Measurements from ENCODE around the gene TMPRSS2.
"Not testable (repeated sequence)": the region's sequence is repeated elsewhere in the genome, so short reads cannot be mapped to it uniquely, and the experiment has no call there.

Gene TMPRSS2

GRCh38 chr21:41444703-41445464, 63.1 kb downstream of the TMPRSS2 start:
- no peak for DNase-seq

- DNase-seq: no peak
These were observed 64.4 kb downstream of the TMPRSS2 start for GRCh38 chr21:41443562-41443961.

GRCh38 chr21:41442481-41443186, 65.3 kb downstream of the TMPRSS2 start:
- no peak for DNase-seq

GRCh38 chr21:41441546-41441945, 66.4 kb downstream of the TMPRSS2 start:
- DNase-seq: no peak

GRCh38 chr21:41439248-41439647, 68.7 kb downstream of the TMPRSS2 start:
- no peak for DNase-seq

- no peak for DNase-seq
These were observed 69.4 kb downstream of the TMPRSS2 start for GRCh38 chr21:41438425-41439113.

GRCh38 chr21:41437729-41438128, 70.2 kb downstream of the TMPRSS2 start:
- no peak for DNase-seq

GRCh38 chr21:41435706-41436105, 72.3 kb downstream of the TMPRSS2 start:
- DNase-seq: no peak

- DNase-seq: no peak
These were observed 74.4 kb downstream of the TMPRSS2 start for GRCh38 chr21:41433566-41433965.

GRCh38 chr21:41432562-41433460, 75.1 kb downstream of the TMPRSS2 start:
- no peak for DNase-seq

- DNase-seq: no peak
These were observed 76.0 kb downstream of the TMPRSS2 start for GRCh38 chr21:41431788-41432548.

- no peak for DNase-seq
These were observed 78.0 kb downstream of the TMPRSS2 start for GRCh38 chr21:41429925-41430491.

GRCh38 chr21:41429305-41429704, 78.7 kb downstream of the TMPRSS2 start:
- no peak for DNase-seq

GRCh38 chr21:41428847-41429246, 79.1 kb downstream of the TMPRSS2 start:
- no peak for DNase-seq

GRCh38 chr21:41428311-41428710, 79.6 kb downstream of the TMPRSS2 start:
- DNase-seq: no peak

GRCh38 chr21:41427556-41427955, 80.4 kb downstream of the TMPRSS2 start:
- no peak for DNase-seq

- no peak for DNase-seq
These were observed 81.1 kb downstream of the TMPRSS2 start for GRCh38 chr21:41426676-41427404.

- peak; percentile 89 for DNase-seq
These were observed 81.8 kb downstream of the TMPRSS2 start, which contains the start of gene MX1 for GRCh38 chr21:41425954-41426675. MX1 (plus strand) TSS chr21:41426239; CDS start chr21:41432071, 5,832 bp downstream.

GRCh38 chr21:41425588-41425953, 82.4 kb downstream of the TMPRSS2 start:
- no peak for DNase-seq

GRCh38 chr21:41423305-41423636, 84.7 kb downstream of the TMPRSS2 start:
- DNase-seq: not testable (repeated sequence)
